IPS-18c (cell line): ENCODE measurements around the gene PRAMEF1.
"Not testable (repeated sequence)": the region's sequence is repeated elsewhere in the genome, so short reads cannot be mapped to it uniquely, and the experiment has no call there.

Source experiments
- H3K4me3 ChIP-seq: 2 replicates; pipeline ENCODE4 v1.7.0; 2013; ENCODE audit warnings: low read depth, mild to moderate bottlenecking, low read length, moderate library complexity; ENCODE audit not compliant: insufficient read depth
- H3K9me3 ChIP-seq: one replicate; pipeline ENCODE4 v1.6.1; 2013; ENCODE audit warnings: mild to moderate bottlenecking, low read length, moderate library complexity; ENCODE audit not compliant: control insufficient read depth, insufficient read depth

Gene PRAMEF1

GRCh38 chr1:12772520-12772919 is 18.7 kb upstream of the PRAMEF1 start:
- no peak overlapping the region for H3K4me3 ChIP-seq

GRCh38 chr1:12773438-12773837 is 17.8 kb upstream of the PRAMEF1 start, which contains the start of gene PRAMEF12:
Gene PRAMEF12 (plus strand): TSS chr1:12773738. CDS start chr1:12774868, 1,130 bp downstream.
- H3K4me3 ChIP-seq, result no peak within 1 kb of the TSS
- no peaks in the 10 kb centered on the region for H3K9me3 ChIP-seq

More at GRCh38 chr1:12772520-12772919, 18.7 kb upstream of the PRAMEF1 start:
- no peaks in the 10 kb centered on the region for H3K9me3 ChIP-seq

GRCh38 chr1:12774801-12775345 is 16.3 kb upstream of the PRAMEF1 start:
- no peak overlapping the region for H3K4me3 ChIP-seq
- no peaks in the 10 kb centered on the region for H3K9me3 ChIP-seq

- no peaks in the 10 kb centered on the region for H3K9me3 ChIP-seq
Measured at GRCh38 chr1:12775443-12775842, 15.8 kb upstream of the PRAMEF1 start.

GRCh38 chr1:12776801-12777557 is 14.2 kb upstream of the PRAMEF1 start:
- Histone ChIP-seq H3K4me3 (no peak overlapping the region), H3K9me3 (no peaks in the 10 kb centered on the region)

More at GRCh38 chr1:12775443-12775842, 15.8 kb upstream of the PRAMEF1 start:
- no peak overlapping the region for H3K4me3 ChIP-seq

- no peak overlapping the region for H3K4me3 ChIP-seq
Measured at GRCh38 chr1:12778061-12778460, 13.1 kb upstream of the PRAMEF1 start.

GRCh38 chr1:12778907-12779306 is 12.3 kb upstream of the PRAMEF1 start:
- no peaks in the 10 kb centered on the region for H3K9me3 ChIP-seq
- no peak overlapping the region for H3K4me3 ChIP-seq

More at GRCh38 chr1:12778061-12778460, 13.1 kb upstream of the PRAMEF1 start:
- H3K9me3 ChIP-seq, result no peaks in the 10 kb centered on the region

- not testable (repeated sequence) for H3K4me3 ChIP-seq, H3K9me3 ChIP-seq
Measured at GRCh38 chr1:12781488-12781887, 9.7 kb upstream of the PRAMEF1 start.

- H3K4me3 ChIP-seq, result not testable (repeated sequence)
Measured at GRCh38 chr1:12783783-12784182, 7.4 kb upstream of the PRAMEF1 start.

GRCh38 chr1:12784729-12785128 is 6.5 kb upstream of the PRAMEF1 start:
- not testable (repeated sequence) for H3K9me3 ChIP-seq, H3K4me3 ChIP-seq

More at GRCh38 chr1:12783783-12784182, 7.4 kb upstream of the PRAMEF1 start:
- H3K9me3 ChIP-seq, result not testable (repeated sequence)

- no peak overlapping the region for H3K4me3 ChIP-seq
- peaks cover 5% of the 10 kb centered on the region for H3K9me3 ChIP-seq
Measured at GRCh38 chr1:12798911-12799310, 7.7 kb downstream of the PRAMEF1 start.

GRCh38 chr1:12799730-12800129 is 8.5 kb downstream of the PRAMEF1 start:
- no peak overlapping the region for H3K4me3 ChIP-seq
- peaks cover 5% of the 10 kb centered on the region for H3K9me3 ChIP-seq

GRCh38 chr1:12809933-12810332 is 18.7 kb downstream of the PRAMEF1 start:
- no peak overlapping the region for H3K4me3 ChIP-seq
- peaks cover 8% of the 10 kb centered on the region for H3K9me3 ChIP-seq

GRCh38 chr1:12810691-12811408 is 19.7 kb downstream of the PRAMEF1 start:
- H3K9me3 ChIP-seq, result peaks cover 8% of the 10 kb centered on the region
- H3K4me3 ChIP-seq, result no peak overlapping the region

- Histone ChIP-seq H3K4me3 (no peak overlapping the region), H3K9me3 (peaks cover 8% of the 10 kb centered on the region)
Measured at GRCh38 chr1:12811409-12811784, 20.2 kb downstream of the PRAMEF1 start.

- not testable (repeated sequence) for H3K4me3 ChIP-seq
Measured at GRCh38 chr1:12819061-12819460, 27.9 kb downstream of the PRAMEF1 start.

GRCh38 chr1:12831310-12831709 is 40.1 kb downstream of the PRAMEF1 start, which contains the start of gene PRAMEF11:
Gene PRAMEF11 (minus strand): TSS chr1:12831410. CDS start chr1:12828789, 2,621 bp downstream.
- H3K9me3 ChIP-seq, H3K4me3 ChIP-seq: not testable (repeated sequence)

More at GRCh38 chr1:12819061-12819460, 27.9 kb downstream of the PRAMEF1 start:
- not testable (repeated sequence) for H3K9me3 ChIP-seq

- H3K9me3 ChIP-seq, result not testable (repeated sequence)
Measured at GRCh38 chr1:12833251-12833650, 42.1 kb downstream of the PRAMEF1 start.

More at GRCh38 chr1:12833251-12833650, 42.1 kb downstream of the PRAMEF1 start:
- not testable (repeated sequence) for H3K4me3 ChIP-seq
